Panc1 (cell line): Measurements from ENCODE around the gene MR1. TPM values are rescaled to one million over a fixed set of nuclear protein-coding genes. Genes with fewer than 3 reads are reported as not detected.
A peak's percentile ranks its signal among the peaks of the same experiment; 100 is the strongest.

Experiments used
- ATAC-seq: fragments of 200-7000 bp; cut with Tn5 transposase; 2 replicates; pipeline ENCODE4 v1.9.1; 2020; ENCODE audit warnings: mild to moderate bottlenecking, moderate library complexity
- BruUV-seq: library from RNA; stranded (reverse); fragments of 400-500 nt; replicated peaks from 2 replicates; lab custom pipeline; 2021; lab: Mats Ljungman, UMichigan
- CTCF ChIA-PET: fragments of 300-600 bp; sonication (Branson Sonifier 250); formaldehyde crosslinking; loops from one replicate; lab custom pipeline; 2022; ENCODE audit warnings: antibody characterized with exemption; lab: Charles Lee
- POLR2A ChIA-PET: fragments of 300-600 bp; sonication (Branson Sonifier 250); formaldehyde crosslinking; loops from one replicate; lab custom pipeline; 2022; ENCODE audit warnings: antibody characterized with exemption; lab: Charles Lee
- DNase-seq: peaks from one replicate; pipeline ENCODE4 v3.0.0-alpha.2; 2010; ENCODE audit warnings: low read depth, low spot score
- H3K27ac ChIP-seq: 2 replicates; pipeline ENCODE4 v1.5.1; 2011; ENCODE audit warnings: mild to moderate bottlenecking, low read length, inconsistent platforms
- H3K27me3 ChIP-seq: fragments of 200-500 bp; sonication (Bioruptor generic); 2 replicates; pipeline ENCODE4 v1.6.0; 2014; ENCODE audit warnings: low read length, inconsistent platforms; ENCODE audit not compliant: control insufficient read depth, insufficient read depth
- H3K36me3 ChIP-seq: fragments of 200-500 bp; sonication (Bioruptor generic); 2 replicates; pipeline ENCODE4 v1.5.1; 2014; ENCODE audit warnings: inconsistent platforms, mild to moderate bottlenecking, low read length, moderate library complexity; ENCODE audit not compliant: control insufficient read depth, insufficient read depth
- H3K4me1 ChIP-seq: 2 replicates; pipeline ENCODE4 v1.5.1; 2011; ENCODE audit warnings: inconsistent platforms, mild to moderate bottlenecking, low read length, moderate library complexity; ENCODE audit not compliant: control insufficient read depth, insufficient read depth
- H3K4me3 ChIP-seq, 2 experiments: 2 replicates each; pipeline ENCODE4 v1.5.1; 2011 to 2012; ENCODE audit warnings: low read depth in 2 of 2, low read length in 2 of 2, mild to moderate bottlenecking in 2 of 2, inconsistent platforms in 1 of 2, moderate library complexity in 1 of 2
- H3K9me3 ChIP-seq: fragments of 200-500 bp; sonication (Bioruptor generic); 2 replicates; pipeline ENCODE4 v1.5.1; 2014; ENCODE audit warnings: low read depth, mild to moderate bottlenecking, inconsistent platforms, low read length, moderate library complexity; ENCODE audit not compliant: control insufficient read depth, insufficient read depth
- POLR2AphosphoS5 ChIP-seq: IDR thresholded peaks from 2 replicates; pipeline ENCODE4 v1.6.1; 2012; ENCODE audit warnings: mild to moderate bottlenecking, low read depth, low read length, moderate library complexity
- SIN3A ChIP-seq: IDR thresholded peaks from 2 replicates; pipeline ENCODE4 v1.6.1; 2012; ENCODE audit warnings: low read depth, mild to moderate bottlenecking, low read length, moderate library complexity, borderline replicate concordance; ENCODE audit not compliant: insufficient read depth
- TCF7L2 ChIP-seq: IDR thresholded peaks from 2 replicates; pipeline ENCODE4 v1.6.1; 2011; ENCODE audit warnings: mild to moderate bottlenecking, low read depth, low read length, inconsistent platforms
- in situ Hi-C: cut with HindIII; loops from 2 replicates; pipeline ENCODE4 v1.10.0; 2016; ENCODE audit warnings: low sequenced_read_pairs, low pct_unique_long_range_greater_than_20kb
- intact Hi-C: fragments of 100-400 bp; cut with micrococcal nuclease; formaldehyde crosslinking; loops from one replicate; pipeline ENCODE4 v1.10.0; 2022; ENCODE audit not compliant: unreplicated experiment
- total RNA-seq: library from RNA; stranded (reverse); gene quantifications from one replicate; pipeline ENCODE4 v1.2.1, GENCODE V29; 2021; ENCODE audit not compliant: unreplicated experiment
- TF ChIP-seq, protein P1 (sequence below), 2 experiments: IDR thresholded peaks; 2 replicates each; pipeline ENCODE4 v1.6.1; 2011 to 2012; ENCODE audit warnings: low read depth in 2 of 2, control low read depth in 1 of 2, low read length in 1 of 2, mild to moderate bottlenecking in 1 of 2, moderate library complexity in 1 of 2; ENCODE audit not compliant: insufficient read depth in 1 of 2
- TF ChIP-seq, protein P2 (sequence below): fragments of 450-650 bp; IDR thresholded peaks from 2 replicates; pipeline ENCODE4 v1.5.1; 2017; ENCODE audit warnings: mild to moderate bottlenecking

Gene MR1
- total RNA-seq, 1 experiment from 2014 or later: 3.9 TPM

DNA sequence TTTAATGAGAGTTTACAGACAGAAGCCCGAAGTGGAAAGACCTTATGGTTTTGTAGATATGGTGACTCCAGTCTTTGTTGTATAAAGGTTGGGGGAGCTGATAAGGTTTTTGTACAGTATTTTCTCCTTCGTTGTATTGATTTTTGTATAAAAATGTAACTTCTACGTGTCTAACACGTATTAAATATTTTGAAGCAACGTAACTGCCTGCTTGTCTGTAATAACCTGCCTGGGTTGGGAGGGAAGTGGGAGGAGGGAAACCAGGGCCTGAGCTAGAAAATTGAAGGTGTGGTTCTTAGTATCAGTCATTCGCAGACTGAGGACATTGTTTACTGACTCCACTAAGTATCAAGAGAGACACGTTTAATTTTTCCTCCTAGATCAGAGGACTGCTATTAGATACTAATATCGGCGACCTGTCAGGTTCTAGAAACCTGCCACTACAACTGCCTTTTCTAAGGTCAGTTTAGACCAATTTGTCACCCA, 56.9 kb downstream of the MR1 start:
- in situ Hi-C loops (no loop called here), intact Hi-C loops (no loop called here)
- peaks cover 15% of the 10 kb centered on the region for H3K36me3 ChIP-seq

DNA sequence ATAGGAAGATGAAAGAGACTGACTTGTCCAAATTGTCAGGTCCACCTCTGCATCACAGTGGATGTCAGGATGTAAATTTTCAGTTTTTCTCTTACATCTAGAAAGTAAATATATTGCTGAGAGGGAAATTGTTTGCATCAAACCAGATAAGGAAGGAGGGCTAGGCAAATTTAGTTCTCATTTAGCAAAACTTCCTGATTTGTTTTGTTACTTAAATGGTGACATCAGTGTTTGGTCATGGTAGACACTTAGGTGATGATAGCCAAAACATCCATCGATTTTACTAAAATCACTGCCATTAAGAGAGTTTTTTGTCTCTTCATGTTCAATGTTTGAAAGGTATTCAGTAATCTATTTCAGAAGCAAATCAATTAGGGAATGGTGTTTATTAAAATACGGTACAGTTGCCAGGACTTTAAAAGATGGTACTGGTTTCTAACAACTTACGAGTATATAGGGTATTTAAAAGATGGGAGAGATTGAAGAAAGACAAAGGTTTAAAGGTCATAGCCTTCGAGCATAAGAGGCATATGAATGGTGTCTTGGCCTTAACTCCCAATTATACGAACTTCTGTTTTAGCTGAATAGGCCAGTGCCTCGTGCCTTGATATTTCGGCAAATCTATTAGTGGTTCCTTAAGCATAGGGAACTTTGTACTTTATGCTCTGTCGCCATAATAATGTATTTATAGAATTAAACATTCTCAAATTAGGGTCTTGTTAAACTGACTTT, 57.7 kb downstream of the MR1 start:
- H3K36me3 ChIP-seq: peaks cover 15% of the 10 kb centered on the region
- intact Hi-C loops: no loop called here
- no TSS peak for BruUV-seq
- DNase-seq: no peak
- H3K27me3 ChIP-seq: no peaks in the 10 kb centered on the region
- H3K9me3 ChIP-seq: no peaks in the 10 kb centered on the region
- H3K4me1 ChIP-seq: peaks cover 58% of the 10 kb centered on the region
- ChIA-PET POLR2A (interaction anchor here (1.3 kb wide), 1 partner anchor 13 kb away, joined by 5 read pairs; no protein-coding TSS in a partner anchor), CTCF (interaction anchor here (1.1 kb wide), 1 partner anchor 51 kb away, joined by 4 read pairs; no protein-coding TSS in a partner anchor)
- in situ Hi-C loops: no loop called here
- peak overlapping the region; percentile 91 for H3K27ac ChIP-seq
- peak overlapping the region; percentile 80 to 94 for H3K4me3 ChIP-seq
- no peak for ATAC-seq
- TF ChIP-seq, protein P1, sequence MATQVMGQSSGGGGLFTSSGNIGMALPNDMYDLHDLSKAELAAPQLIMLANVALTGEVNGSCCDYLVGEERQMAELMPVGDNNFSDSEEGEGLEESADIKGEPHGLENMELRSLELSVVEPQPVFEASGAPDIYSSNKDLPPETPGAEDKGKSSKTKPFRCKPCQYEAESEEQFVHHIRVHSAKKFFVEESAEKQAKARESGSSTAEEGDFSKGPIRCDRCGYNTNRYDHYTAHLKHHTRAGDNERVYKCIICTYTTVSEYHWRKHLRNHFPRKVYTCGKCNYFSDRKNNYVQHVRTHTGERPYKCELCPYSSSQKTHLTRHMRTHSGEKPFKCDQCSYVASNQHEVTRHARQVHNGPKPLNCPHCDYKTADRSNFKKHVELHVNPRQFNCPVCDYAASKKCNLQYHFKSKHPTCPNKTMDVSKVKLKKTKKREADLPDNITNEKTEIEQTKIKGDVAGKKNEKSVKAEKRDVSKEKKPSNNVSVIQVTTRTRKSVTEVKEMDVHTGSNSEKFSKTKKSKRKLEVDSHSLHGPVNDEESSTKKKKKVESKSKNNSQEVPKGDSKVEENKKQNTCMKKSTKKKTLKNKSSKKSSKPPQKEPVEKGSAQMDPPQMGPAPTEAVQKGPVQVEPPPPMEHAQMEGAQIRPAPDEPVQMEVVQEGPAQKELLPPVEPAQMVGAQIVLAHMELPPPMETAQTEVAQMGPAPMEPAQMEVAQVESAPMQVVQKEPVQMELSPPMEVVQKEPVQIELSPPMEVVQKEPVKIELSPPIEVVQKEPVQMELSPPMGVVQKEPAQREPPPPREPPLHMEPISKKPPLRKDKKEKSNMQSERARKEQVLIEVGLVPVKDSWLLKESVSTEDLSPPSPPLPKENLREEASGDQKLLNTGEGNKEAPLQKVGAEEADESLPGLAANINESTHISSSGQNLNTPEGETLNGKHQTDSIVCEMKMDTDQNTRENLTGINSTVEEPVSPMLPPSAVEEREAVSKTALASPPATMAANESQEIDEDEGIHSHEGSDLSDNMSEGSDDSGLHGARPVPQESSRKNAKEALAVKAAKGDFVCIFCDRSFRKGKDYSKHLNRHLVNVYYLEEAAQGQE (IDR thresholded peaks at IDR 0.05; ENCODE audit: insufficient read depth in 1 of 2, low read depth in 2 of 2, low read length in 1 of 2): no peak
- TF ChIP-seq, protein P2, sequence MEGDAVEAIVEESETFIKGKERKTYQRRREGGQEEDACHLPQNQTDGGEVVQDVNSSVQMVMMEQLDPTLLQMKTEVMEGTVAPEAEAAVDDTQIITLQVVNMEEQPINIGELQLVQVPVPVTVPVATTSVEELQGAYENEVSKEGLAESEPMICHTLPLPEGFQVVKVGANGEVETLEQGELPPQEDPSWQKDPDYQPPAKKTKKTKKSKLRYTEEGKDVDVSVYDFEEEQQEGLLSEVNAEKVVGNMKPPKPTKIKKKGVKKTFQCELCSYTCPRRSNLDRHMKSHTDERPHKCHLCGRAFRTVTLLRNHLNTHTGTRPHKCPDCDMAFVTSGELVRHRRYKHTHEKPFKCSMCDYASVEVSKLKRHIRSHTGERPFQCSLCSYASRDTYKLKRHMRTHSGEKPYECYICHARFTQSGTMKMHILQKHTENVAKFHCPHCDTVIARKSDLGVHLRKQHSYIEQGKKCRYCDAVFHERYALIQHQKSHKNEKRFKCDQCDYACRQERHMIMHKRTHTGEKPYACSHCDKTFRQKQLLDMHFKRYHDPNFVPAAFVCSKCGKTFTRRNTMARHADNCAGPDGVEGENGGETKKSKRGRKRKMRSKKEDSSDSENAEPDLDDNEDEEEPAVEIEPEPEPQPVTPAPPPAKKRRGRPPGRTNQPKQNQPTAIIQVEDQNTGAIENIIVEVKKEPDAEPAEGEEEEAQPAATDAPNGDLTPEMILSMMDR: no peak
- no peak for TF ChIP-seq POLR2AphosphoS5
- no peak for TF ChIP-seq TCF7L2
- no peak for TF ChIP-seq SIN3A

More for the DNA sequence above, 56.9 kb downstream of the MR1 start:
- Histone ChIP-seq H3K4me1 (peaks cover 50% of the 10 kb centered on the region), H3K9me3 (no peaks in the 10 kb centered on the region), H3K4me3 (peak overlapping the region; percentile 80 to 94), H3K27me3 (no peaks in the 10 kb centered on the region), H3K27ac (peak overlapping the region; percentile 91)
- no peak for DNase-seq
- no peak for ATAC-seq
- POLR2A ChIA-PET: interaction anchor here (0.7 kb wide), 1 partner anchor 72 kb away, joined by 3 read pairs; no protein-coding TSS in a partner anchor
- TF ChIP-seq SIN3A (no peak), TCF7L2 (no peak), POLR2AphosphoS5 (no peak)
- TF ChIP-seq, protein P2: no peak
- TF ChIP-seq, protein P1 (IDR thresholded peaks at IDR 0.05; ENCODE audit: insufficient read depth in 1 of 2, low read depth in 2 of 2, low read length in 1 of 2): no peak
- CTCF ChIA-PET: interaction anchor here (1.1 kb wide), 1 partner anchor 52 kb away, joined by 4 read pairs; no protein-coding TSS in a partner anchor
- no TSS peak for BruUV-seq
